DMS79 (cell line): ENCODE data around the gene ADORA2A.
"Not testable (repeated sequence)": the region's sequence is repeated elsewhere in the genome, so short reads cannot be mapped to it uniquely, and the experiment has no call there.

ENCODE experiments used
- DNase-seq: peaks from one replicate; lab custom pipeline; 2025; lab: John Stamatoyannopoulos, UW

The ADORA2A gene

DNA sequence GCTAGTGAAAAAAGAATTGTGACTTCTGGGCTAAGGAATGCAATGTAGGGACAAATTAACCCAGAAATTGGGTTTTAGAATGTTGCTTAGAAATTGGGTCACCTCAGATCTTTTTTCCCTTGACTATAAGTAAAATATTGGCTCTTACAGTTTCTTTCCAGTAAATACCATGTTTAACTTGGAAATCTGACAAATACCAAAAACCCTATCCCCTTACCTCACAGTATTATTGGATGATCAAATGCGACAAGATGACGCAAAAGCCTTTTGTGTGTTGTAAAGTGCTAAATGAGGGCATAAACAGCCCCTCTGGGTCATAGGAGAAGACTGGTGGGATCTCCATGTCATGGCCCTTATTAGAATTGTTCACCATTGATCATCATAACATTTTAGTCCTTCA lies 61.6 kb downstream of the ADORA2A start:
- DNase-seq, result no peak

DNA sequence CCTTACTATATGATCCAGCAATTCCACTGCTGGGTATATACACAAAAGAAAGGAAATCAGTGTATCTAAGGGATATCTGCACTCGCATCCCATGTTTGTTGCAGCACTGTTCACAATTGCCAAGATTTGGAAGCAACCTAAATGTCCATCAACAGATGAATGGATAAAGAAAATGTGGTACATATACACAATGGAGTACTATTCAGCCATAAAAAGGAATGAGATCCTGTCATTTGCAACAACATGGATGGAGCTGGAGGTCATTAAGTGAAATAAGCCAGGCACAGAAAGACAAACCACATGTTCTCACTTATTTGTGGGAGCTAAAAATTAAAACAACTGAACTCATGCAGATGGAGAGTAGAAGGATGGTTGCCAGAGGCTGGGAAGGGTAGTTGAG lies 62.0 kb downstream of the ADORA2A start:
- not testable (repeated sequence) for DNase-seq
